Neutrophil (primary cell): ENCODE measurements around the gene DOCK3.

Experiments
- H3K27ac ChIP-seq: fragments of 200-600 bp; sonication (generic); 2 replicates; pipeline ENCODE4 v1.5.1; 2016; ENCODE audit warnings: mild to moderate bottlenecking, moderate library complexity
- H3K27me3 ChIP-seq: fragments of 200-600 bp; sonication (generic); 2 replicates; pipeline ENCODE4 v1.6.0; 2016; ENCODE audit warnings: mild to moderate bottlenecking
- H3K36me3 ChIP-seq: fragments of 200-600 bp; sonication (generic); 2 replicates; pipeline ENCODE4 v1.5.1; 2017
- H3K4me1 ChIP-seq, 2 experiments: fragments of 200-600 bp in 1 of 2; sonication (generic) in 1 of 2; 1 replicate in 1 of 2; 2 replicates in 1 of 2; pipeline versions ENCODE4 v1.5.1 to v1.6.1; 2013 to 2016; ENCODE audit warnings: low read depth in 1 of 2, low read length in 1 of 2, mild to moderate bottlenecking in 1 of 2, moderate library complexity in 1 of 2; ENCODE audit not compliant: control insufficient read depth in 1 of 2, insufficient read depth in 1 of 2
- H3K4me3 ChIP-seq, 2 experiments: fragments of 200-600 bp in 1 of 2; sonication (generic) in 1 of 2; 1 replicate in 1 of 2; 2 replicates in 1 of 2; pipeline ENCODE4 v1.5.1; 2013 to 2016; ENCODE audit warnings: low read depth in 1 of 2, low read length in 1 of 2, mild to moderate bottlenecking in 1 of 2, moderate library complexity in 1 of 2
- H3K9me3 ChIP-seq: fragments of 200-600 bp; sonication (generic); 2 replicates; pipeline ENCODE4 v1.5.1; 2016
- CTCF ChIP-seq: fragments of 200-600 bp; sonication (generic); IDR thresholded peaks from 2 replicates; pipeline ENCODE4 v1.5.1; 2016; ENCODE audit warnings: antibody characterized with exemption

The DOCK3 gene

GRCh38 chr3:51279448-51279847 is 604.7 kb downstream of the DOCK3 start:
- H3K27ac ChIP-seq, result no peak overlapping the region
- no peak for TF ChIP-seq CTCF
- no peak overlapping the region for H3K4me3 ChIP-seq
- no peaks in the 10 kb centered on the region for H3K4me1 ChIP-seq
- no peaks in the 10 kb centered on the region for H3K27me3 ChIP-seq
- no peaks in the 10 kb centered on the region for H3K36me3 ChIP-seq
- no peaks in the 10 kb centered on the region for H3K9me3 ChIP-seq

GRCh38 chr3:51280176-51280575 is 605.4 kb downstream of the DOCK3 start:
- Histone ChIP-seq H3K27me3 (no peaks in the 10 kb centered on the region), H3K36me3 (no peaks in the 10 kb centered on the region), H3K4me1 (no peaks in the 10 kb centered on the region), H3K27ac (no peak overlapping the region), H3K9me3 (no peaks in the 10 kb centered on the region), H3K4me3 (no peak overlapping the region)
- TF ChIP-seq CTCF, result no peak

- Histone ChIP-seq H3K27me3 (no peaks in the 10 kb centered on the region), H3K4me1 (no peaks in the 10 kb centered on the region), H3K27ac (no peak overlapping the region), H3K4me3 (no peak overlapping the region), H3K36me3 (no peaks in the 10 kb centered on the region), H3K9me3 (no peaks in the 10 kb centered on the region)
- TF ChIP-seq CTCF, result no peak
These were observed 608.2 kb downstream of the DOCK3 start for GRCh38 chr3:51282931-51283330.

- no peak for TF ChIP-seq CTCF
- H3K9me3 ChIP-seq, result no peaks in the 10 kb centered on the region
- no peak overlapping the region for H3K4me3 ChIP-seq
- H3K27ac ChIP-seq, result no peak overlapping the region
- H3K36me3 ChIP-seq, result no peaks in the 10 kb centered on the region
- H3K4me1 ChIP-seq, result no peaks in the 10 kb centered on the region
- H3K27me3 ChIP-seq, result no peaks in the 10 kb centered on the region
These were observed 608.7 kb downstream of the DOCK3 start for GRCh38 chr3:51283421-51283820.

- Histone ChIP-seq H3K9me3 (no peaks in the 10 kb centered on the region), H3K36me3 (no peaks in the 10 kb centered on the region), H3K27me3 (no peaks in the 10 kb centered on the region), H3K4me1 (no peaks in the 10 kb centered on the region), H3K4me3 (no peak overlapping the region), H3K27ac (no peak overlapping the region)
- no peak for TF ChIP-seq CTCF
These were observed 620.9 kb downstream of the DOCK3 start for GRCh38 chr3:51295625-51296024.

- H3K9me3 ChIP-seq, result no peaks in the 10 kb centered on the region
- TF ChIP-seq CTCF, result no peak
- H3K27me3 ChIP-seq, result no peaks in the 10 kb centered on the region
- no peak overlapping the region for H3K27ac ChIP-seq
- no peak overlapping the region for H3K4me3 ChIP-seq
- H3K36me3 ChIP-seq, result no peaks in the 10 kb centered on the region
- H3K4me1 ChIP-seq, result no peaks in the 10 kb centered on the region
These were observed 622.6 kb downstream of the DOCK3 start for GRCh38 chr3:51297333-51297732.
